ENCODE data around the gene KIAA0232. TPM values are rescaled to one million over a fixed set of nuclear protein-coding genes. Genes with fewer than 3 reads are reported as not detected.

KIAA0232 gene
- polyA plus RNA-seq, 1 donor (not counting 4 experiments of a cell fraction or from before 2014, with no cell fraction given): 10.0 TPM

DNA sequence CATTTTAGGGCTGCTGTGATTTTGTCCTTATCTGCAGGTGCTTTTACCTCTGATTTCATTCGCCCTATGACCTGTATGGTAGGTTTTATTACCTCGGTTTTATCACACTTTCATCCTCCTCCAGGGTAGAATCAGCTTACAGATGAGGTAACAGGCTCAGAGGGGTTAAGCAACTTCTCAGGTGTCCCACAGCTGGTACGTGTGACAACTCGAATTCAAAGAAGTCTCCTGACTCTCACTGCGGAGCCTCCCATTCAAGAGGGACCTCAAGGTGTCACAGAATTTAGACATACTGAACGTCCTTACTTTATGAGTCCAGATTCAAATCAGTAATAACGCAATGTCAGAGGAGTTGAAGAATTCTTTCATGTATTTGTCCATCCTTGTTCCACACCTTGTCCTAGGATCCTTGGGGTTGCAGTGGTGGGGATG lies 12.5 kb upstream of the KIAA0232 start:
- dilution Hi-C loops (cut with MboI; ENCODE audit: extremely low pct_ligation_motif_present, low sequenced_read_pairs): no loop called here
- no peak overlapping the region for H3K27ac ChIP-seq (ENCODE audit: control insufficient read depth, insufficient read depth, low read length)
- H3K9ac ChIP-seq (ENCODE audit: control insufficient read depth, extremely low read depth, insufficient read depth, low read length): no peak overlapping the region
- H2AFZ ChIP-seq (ENCODE audit: control insufficient read depth, low read length): no peak overlapping the region
- no peaks in the 10 kb centered on the region for H3K9me3 ChIP-seq (ENCODE audit: control insufficient read depth, low read depth, low read length)
- no peak overlapping the region for H3K4me3 ChIP-seq (ENCODE audit: control insufficient read depth in 2 of 3, extremely low read depth in 1 of 3, insufficient read depth in 2 of 3, low read depth in 1 of 3, low read length in 3 of 3)
- no peak for FAIRE-seq
- no peaks in the 10 kb centered on the region for H3K36me3 ChIP-seq (ENCODE audit: control insufficient read depth in 2 of 2, extremely low read depth in 1 of 2, insufficient read depth in 2 of 2, low read length in 2 of 2)
- no peak for TF ChIP-seq EZH2 (IDR thresholded peaks at IDR 0.05; ENCODE audit: low read length)
- TF ChIP-seq CTCF (optimal IDR thresholded peaks at IDR 0.05 in 1 of 3, IDR thresholded peaks at IDR 0.05 in 1 of 3, conservative IDR thresholded peaks at IDR 0.05 in 1 of 3; ENCODE audit: extremely low read depth in 1 of 3, insufficient read depth in 2 of 3, low read length in 3 of 3): no peak
- peaks cover 43% of the 10 kb centered on the region for H3K4me1 ChIP-seq (ENCODE audit: control insufficient read depth, extremely low read depth, insufficient read depth, low read length)
- no peak for DNase-seq (ENCODE audit: low read depth, low spot score)
- no peaks in the 10 kb centered on the region for H3K79me2 ChIP-seq (ENCODE audit: control insufficient read depth, insufficient read depth, low read length)
- H3K27me3 ChIP-seq (ENCODE audit: control insufficient read depth, extremely low read depth, insufficient read depth, low read length): peaks cover 17% of the 10 kb centered on the region
- H3K4me2 ChIP-seq (ENCODE audit: control insufficient read depth, extremely low read depth, insufficient read depth, low read depth, low read length): no peak overlapping the region
- no peaks in the 10 kb centered on the region for H4K20me1 ChIP-seq (ENCODE audit: control insufficient read depth, extremely low read depth, insufficient read depth, low read length)
- H3K9me1 ChIP-seq (ENCODE audit: control insufficient read depth, extremely low read depth, insufficient read depth, low read length): no peaks in the 10 kb centered on the region

DNA sequence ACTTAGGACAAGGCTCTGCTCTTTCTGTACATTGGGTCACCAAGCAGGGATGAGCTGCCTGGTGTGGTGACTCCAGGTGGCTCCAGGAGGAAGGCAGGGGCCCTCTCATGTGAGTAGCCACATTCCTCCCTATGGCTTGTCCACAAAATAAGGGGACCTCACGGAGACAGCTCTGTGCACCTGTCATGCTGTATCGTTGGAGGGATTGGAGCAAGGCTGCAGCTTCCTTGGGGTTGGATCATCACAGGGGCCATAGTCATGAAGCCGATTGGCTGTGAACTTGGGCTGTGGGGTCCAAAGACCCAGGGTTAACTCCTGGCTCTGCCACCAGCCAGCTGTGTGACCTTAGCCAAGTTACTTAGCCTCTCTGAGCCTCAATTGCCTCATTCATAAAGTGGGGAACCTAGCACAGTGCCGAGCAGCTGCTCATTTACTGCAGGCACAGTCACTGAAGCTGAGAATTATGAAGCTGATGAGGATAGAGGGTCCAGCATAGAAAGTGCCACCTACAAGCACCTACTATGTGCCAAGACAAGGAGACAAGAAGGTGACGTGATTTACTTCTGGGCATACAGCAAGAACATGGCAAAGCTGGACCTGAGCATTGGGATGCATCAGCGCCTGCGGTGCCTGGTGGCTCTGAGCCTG lies 11.8 kb upstream of the KIAA0232 start:
- no peak overlapping the region for H2AFZ ChIP-seq (ENCODE audit: control insufficient read depth, low read length)
- H3K4me1 ChIP-seq (ENCODE audit: control insufficient read depth, extremely low read depth, insufficient read depth, low read length): peaks cover 43% of the 10 kb centered on the region
- H3K79me2 ChIP-seq (ENCODE audit: control insufficient read depth, insufficient read depth, low read length): no peaks in the 10 kb centered on the region
- no peak overlapping the region for H3K4me2 ChIP-seq (ENCODE audit: control insufficient read depth, extremely low read depth, insufficient read depth, low read depth, low read length)
- no peak overlapping the region for H3K27ac ChIP-seq (ENCODE audit: control insufficient read depth, insufficient read depth, low read length)
- no peak overlapping the region for H3K9ac ChIP-seq (ENCODE audit: control insufficient read depth, extremely low read depth, insufficient read depth, low read length)
- TF ChIP-seq EZH2 (IDR thresholded peaks at IDR 0.05; ENCODE audit: low read length) (no peak), CTCF (optimal IDR thresholded peaks at IDR 0.05 in 1 of 3, IDR thresholded peaks at IDR 0.05 in 1 of 3, conservative IDR thresholded peaks at IDR 0.05 in 1 of 3; ENCODE audit: extremely low read depth in 1 of 3, insufficient read depth in 2 of 3, low read length in 3 of 3) (no peak)
- peaks cover 24% of the 10 kb centered on the region for H3K27me3 ChIP-seq (ENCODE audit: control insufficient read depth, extremely low read depth, insufficient read depth, low read length)
- no peak overlapping the region for H3K4me3 ChIP-seq (ENCODE audit: control insufficient read depth in 2 of 3, extremely low read depth in 1 of 3, insufficient read depth in 2 of 3, low read depth in 1 of 3, low read length in 3 of 3)
- dilution Hi-C loops (cut with MboI; ENCODE audit: extremely low pct_ligation_motif_present, low sequenced_read_pairs): no loop called here
- no peaks in the 10 kb centered on the region for H3K9me3 ChIP-seq (ENCODE audit: control insufficient read depth, low read depth, low read length)
- FAIRE-seq (no peak), DNase-seq (ENCODE audit: low read depth, low spot score) (no peak)
- no peaks in the 10 kb centered on the region for H3K9me1 ChIP-seq (ENCODE audit: control insufficient read depth, extremely low read depth, insufficient read depth, low read length)
- H4K20me1 ChIP-seq (ENCODE audit: control insufficient read depth, extremely low read depth, insufficient read depth, low read length): no peaks in the 10 kb centered on the region
- H3K36me3 ChIP-seq (ENCODE audit: control insufficient read depth in 2 of 2, extremely low read depth in 1 of 2, insufficient read depth in 2 of 2, low read length in 2 of 2): no peaks in the 10 kb centered on the region

All from keratinocyte (primary cell).